Loucy (cell line): ENCODE results near the gene PTPRC.

Source experiments
- CTCF ChIP-seq: fragments of 200-600 bp; sonication (generic); conservative IDR thresholded peaks from 2 replicates; pipeline ENCODE4 v1.5.1; 2014; ENCODE audit warnings: mild to moderate bottlenecking, antibody characterized with exemption, low read length
- EZH2phosphoT487 ChIP-seq: fragments of 200-600 bp; IDR thresholded peaks from 2 replicates; pipeline ENCODE4 v1.6.1; 2018; ENCODE audit warnings: antibody characterized with exemption, mild to moderate bottlenecking, moderate library complexity, borderline replicate concordance

- TF ChIP-seq CTCF (no peak), EZH2phosphoT487 (no peak)
Measured at GRCh38 chr1:198749279-198749678, 110.4 kb downstream of the PTPRC start.
